Esophagus squamous epithelium (tissue), 5 donors: ENCODE measurements around the gene HPN. TPM values are rescaled to one million over a fixed set of nuclear protein-coding genes. Genes with fewer than 3 reads are reported as not detected.
"Not testable (repeated sequence)": the region's sequence is repeated elsewhere in the genome, so short reads cannot be mapped to it uniquely, and the experiment has no call there.

Experiments used
- DNase-seq: peaks from one replicate; lab custom pipeline; 2025; lab: John Stamatoyannopoulos, UW
- H3K27ac ChIP-seq, 4 donors: fragments of 200-600 bp; sonication (generic); one replicate each; pipeline ENCODE4 v1.5.1; 2016 to 2019; ENCODE audit warnings: mild to moderate bottlenecking in 1 of 4
- H3K27me3 ChIP-seq, 4 donors: fragments of 200-600 bp; sonication (generic); 1 replicate in 3 of 4; 2 replicates in 1 of 4; pipeline versions ENCODE4 v1.5.1 to v1.6.0; 2017 to 2021; ENCODE audit warnings: antibody characterized with exemption in 1 of 4
- H3K36me3 ChIP-seq, 3 donors: fragments of 200-600 bp; sonication (generic); one replicate each; pipeline ENCODE4 v1.5.1; 2016 to 2019
- H3K4me1 ChIP-seq, 3 donors: fragments of 200-600 bp; sonication (generic); one replicate each; pipeline ENCODE4 v1.5.1; 2017 to 2019
- H3K4me3 ChIP-seq, 4 donors: fragments of 200-600 bp; sonication (generic); 1 replicate in 3 of 4; 2 replicates in 1 of 4; pipeline ENCODE4 v1.5.1; 2016 to 2019; ENCODE audit warnings: mild to moderate bottlenecking in 2 of 4, moderate library complexity in 1 of 4
- H3K9me3 ChIP-seq, 3 donors: fragments of 200-600 bp; sonication (generic); one replicate each; pipeline ENCODE4 v1.5.1; 2016 to 2019
- POLR2A ChIP-seq, 4 donors: fragments of 450-650 bp; IDR thresholded peaks; one replicate each; pipeline ENCODE4 v1.6.1; 2017; ENCODE audit warnings: antibody characterized with exemption in 4 of 4, mild to moderate bottlenecking in 4 of 4, moderate library complexity in 3 of 4
- WGBS, 2 donors: methylation state at CpG; one replicate each; pipeline ENCODE4 v1.1.5; 2018; 5-methylcytosine and 5-hydroxymethylcytosine counted together
- intact Hi-C: fragments of 100-400 bp; cut with DNase I; formaldehyde crosslinking; loops from one replicate; pipeline ENCODE4 v1.15.0; 2022
- total RNA-seq, 4 donors: library from RNA; depleted of rRNA; stranded (reverse); fragments of >200 nt; gene quantifications; one replicate each; pipeline ENCODE4 v1.1.0, GENCODE V29; 2016
- TF ChIP-seq, protein P1 (sequence below), 6 experiments: fragments of 450-650 bp in 4 of 6; fragments of 200-600 bp in 2 of 6; sonication (generic) in 2 of 6; IDR thresholded peaks; one replicate each; pipeline ENCODE4 v1.5.1; 2016 to 2019; ENCODE audit warnings: antibody characterized with exemption in 6 of 6, mild to moderate bottlenecking in 4 of 6, moderate library complexity in 4 of 6
- donor health status: DM: yes; HTN: yes; CAD: no.

HPN gene
- under 1 TPM in 2 of 4 donors, not detected in 2; 0.19 to 0.47 TPM for total RNA-seq

DNA sequence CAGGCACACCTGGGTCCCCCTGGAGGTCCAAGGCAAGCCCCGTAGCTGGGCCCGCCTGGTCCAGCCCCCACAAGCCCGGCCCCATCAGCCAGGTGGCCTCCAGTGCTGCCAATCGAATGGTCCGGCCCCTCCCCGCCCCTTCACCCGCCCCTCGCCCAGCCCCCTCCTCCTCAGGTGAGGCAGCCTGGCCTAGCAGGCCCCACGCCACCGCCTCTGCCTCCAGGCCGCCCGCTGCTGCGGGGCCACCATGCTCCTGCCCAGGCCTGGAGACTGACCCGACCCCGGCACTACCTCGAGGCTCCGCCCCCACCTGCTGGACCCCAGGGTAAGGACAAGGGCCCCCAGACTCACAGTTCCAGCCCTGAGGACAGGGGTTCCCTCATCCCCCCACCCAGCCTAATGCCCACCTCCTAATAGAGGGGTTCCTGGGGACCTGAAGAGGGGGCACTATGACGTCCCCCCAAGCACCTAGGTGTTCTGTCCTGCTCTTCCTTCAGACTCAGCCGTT is at the start of gene HPN:
Gene HPN, plus strand, starts transcription at position 174 of the 508 bp plus-strand sequence. CDS start 786 bp downstream, outside the sequence.
- intact Hi-C loops: no loop called here
- Histone ChIP-seq H3K4me1 (peaks cover 25 to 49% (median 28%) of the 10 kb centered on the region in 3 donors), H3K4me3 (peak within 1 kb of the TSS in 3 of 4 donors; percentile 7 to 52 (median 27)), H3K27ac (peak within 1 kb of the TSS in 3 of 4 donors; percentile 56 to 88 (median 70)), H3K9me3 (no peaks in the 10 kb centered on the region), H3K36me3 (no peaks in the 10 kb centered on the region), H3K27me3 (peaks cover 0 to 52% (median 0%) of the 10 kb centered on the region in 4 donors)
- WGBS, 2 donors: 36 to 58% methylated on average over 2 to 14 of the region's 19 CpGs
- TF ChIP-seq, protein P1, sequence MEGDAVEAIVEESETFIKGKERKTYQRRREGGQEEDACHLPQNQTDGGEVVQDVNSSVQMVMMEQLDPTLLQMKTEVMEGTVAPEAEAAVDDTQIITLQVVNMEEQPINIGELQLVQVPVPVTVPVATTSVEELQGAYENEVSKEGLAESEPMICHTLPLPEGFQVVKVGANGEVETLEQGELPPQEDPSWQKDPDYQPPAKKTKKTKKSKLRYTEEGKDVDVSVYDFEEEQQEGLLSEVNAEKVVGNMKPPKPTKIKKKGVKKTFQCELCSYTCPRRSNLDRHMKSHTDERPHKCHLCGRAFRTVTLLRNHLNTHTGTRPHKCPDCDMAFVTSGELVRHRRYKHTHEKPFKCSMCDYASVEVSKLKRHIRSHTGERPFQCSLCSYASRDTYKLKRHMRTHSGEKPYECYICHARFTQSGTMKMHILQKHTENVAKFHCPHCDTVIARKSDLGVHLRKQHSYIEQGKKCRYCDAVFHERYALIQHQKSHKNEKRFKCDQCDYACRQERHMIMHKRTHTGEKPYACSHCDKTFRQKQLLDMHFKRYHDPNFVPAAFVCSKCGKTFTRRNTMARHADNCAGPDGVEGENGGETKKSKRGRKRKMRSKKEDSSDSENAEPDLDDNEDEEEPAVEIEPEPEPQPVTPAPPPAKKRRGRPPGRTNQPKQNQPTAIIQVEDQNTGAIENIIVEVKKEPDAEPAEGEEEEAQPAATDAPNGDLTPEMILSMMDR (IDR thresholded peaks at IDR 0.05): no peak
- TF ChIP-seq POLR2A (IDR thresholded peaks at IDR 0.05): no peak
- DNase-seq: no peak

DNA sequence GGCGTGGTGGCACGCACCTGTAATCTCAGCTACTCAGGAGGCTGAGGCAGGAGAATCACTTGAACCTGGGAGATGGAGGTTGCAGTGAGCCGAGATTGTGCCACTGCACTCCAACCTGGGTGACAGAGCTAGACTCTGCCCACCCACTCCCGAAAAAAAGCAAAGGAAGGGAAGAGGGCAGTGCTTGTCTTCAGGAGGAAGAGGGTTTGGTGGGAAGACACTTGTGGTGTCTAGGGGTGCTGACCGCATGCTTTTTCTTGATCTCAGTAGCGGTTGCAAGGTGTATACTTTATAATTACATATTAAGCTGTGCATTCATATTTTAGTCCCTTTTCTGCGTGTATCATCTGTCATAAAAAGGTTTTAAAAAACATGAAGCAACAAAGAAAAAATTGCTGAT is 48.9 kb upstream of the HPN start:
- peaks cover 0 to 34% (median 0%) of the 10 kb centered on the region in 3 donors for H3K4me1 ChIP-seq
- intact Hi-C loops, H3K27me3 ChIP-seq, H3K27ac ChIP-seq, DNase-seq, H3K9me3 ChIP-seq, H3K4me3 ChIP-seq, H3K36me3 ChIP-seq: not testable (repeated sequence)
- WGBS, 2 donors: 81 to 84% methylated on average over 7 of the region's 7 CpGs

DNA sequence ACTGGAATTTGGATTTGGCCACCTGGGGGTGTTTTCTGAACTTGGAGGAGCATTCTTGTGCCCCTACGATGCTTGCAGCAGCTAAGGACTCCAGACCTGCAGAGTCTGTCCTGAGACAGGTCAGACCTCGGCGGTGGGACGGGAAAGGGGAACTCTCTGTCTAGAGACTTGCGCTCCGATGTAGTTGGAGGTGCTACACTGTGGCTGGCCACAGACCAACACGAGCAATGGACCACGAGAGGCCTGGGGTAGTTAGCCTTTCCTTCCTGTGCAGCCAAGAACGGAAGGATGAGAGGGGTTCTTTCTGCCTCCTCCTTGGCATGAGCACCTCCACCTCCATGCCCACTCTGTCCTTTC is 47.3 kb upstream of the HPN start:
- DNase-seq: no peak
- intact Hi-C loops: no loop called here
- Histone ChIP-seq H3K9me3 (no peaks in the 10 kb centered on the region), H3K27ac (peak overlapping the region in 2 of 4 donors; percentile 49 to 79), H3K4me1 (peaks cover 0 to 48% (median 11%) of the 10 kb centered on the region in 3 donors), H3K4me3 (no peak overlapping the region), H3K36me3 (no peaks in the 10 kb centered on the region), H3K27me3 (no peaks in the 10 kb centered on the region)
- WGBS, 2 donors: 58 to 63% methylated on average over 2 to 7 of the region's 9 CpGs
- TF ChIP-seq POLR2A (IDR thresholded peaks at IDR 0.05): no peak
- TF ChIP-seq, protein P1 (IDR thresholded peaks at IDR 0.05): no peak

DNA sequence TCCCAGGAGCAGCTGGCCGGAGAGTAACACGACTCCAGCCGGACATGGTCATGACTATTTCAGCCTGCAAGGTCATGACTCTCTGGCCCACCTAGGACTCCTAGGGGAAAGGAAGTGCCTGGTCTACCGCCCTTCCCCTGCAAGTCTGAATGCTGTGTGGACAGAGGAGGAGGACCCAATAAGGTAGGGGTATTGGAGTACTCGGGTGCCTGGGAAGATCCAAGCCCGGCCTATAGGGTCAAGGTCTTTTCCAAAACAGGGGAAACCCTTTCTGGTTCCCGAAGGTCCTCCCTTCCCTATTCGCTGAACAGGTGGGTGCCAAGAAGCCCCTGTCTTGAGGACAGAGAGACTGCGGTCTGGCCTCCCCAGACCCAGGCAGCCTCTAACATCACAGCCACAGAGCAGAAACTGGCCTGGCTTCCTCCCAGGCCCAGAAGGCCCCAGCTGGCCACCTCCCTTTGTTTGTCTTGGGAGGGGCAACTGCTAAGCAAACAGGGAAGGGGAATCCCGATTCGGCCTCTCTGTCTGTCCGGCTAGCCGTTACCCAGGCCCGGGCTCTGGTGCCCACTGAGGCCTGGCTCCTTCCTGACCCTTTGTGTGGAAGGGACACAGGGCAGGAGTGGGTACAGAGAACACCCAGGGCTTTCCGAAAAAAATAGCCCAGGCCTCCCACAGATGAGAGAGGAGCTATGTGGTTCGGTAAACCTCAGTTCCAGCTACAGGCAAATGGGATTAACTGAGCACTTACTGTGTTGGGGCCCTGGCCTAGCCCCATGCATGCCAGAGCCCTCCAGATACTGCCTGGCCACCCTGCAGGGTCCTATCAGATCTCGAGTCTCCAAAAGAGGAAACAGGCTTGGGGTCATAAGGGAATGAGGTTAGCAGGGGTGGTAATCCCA is 46.6 kb upstream of the HPN start:
- Histone ChIP-seq H3K27ac (peak overlapping the region; percentile 36 to 79 (median 56)), H3K4me3 (no peak overlapping the region), H3K9me3 (no peaks in the 10 kb centered on the region), H3K27me3 (no peaks in the 10 kb centered on the region), H3K4me1 (peaks cover 0 to 54% (median 15%) of the 10 kb centered on the region in 3 donors), H3K36me3 (no peaks in the 10 kb centered on the region)
- 70 to 86% methylated on average over 4 to 8 of the region's 17 CpGs for WGBS, 2 donors
- no peak for DNase-seq
- TF ChIP-seq, protein P1 (IDR thresholded peaks at IDR 0.05): no peak
- intact Hi-C loops: no loop called here

DNA sequence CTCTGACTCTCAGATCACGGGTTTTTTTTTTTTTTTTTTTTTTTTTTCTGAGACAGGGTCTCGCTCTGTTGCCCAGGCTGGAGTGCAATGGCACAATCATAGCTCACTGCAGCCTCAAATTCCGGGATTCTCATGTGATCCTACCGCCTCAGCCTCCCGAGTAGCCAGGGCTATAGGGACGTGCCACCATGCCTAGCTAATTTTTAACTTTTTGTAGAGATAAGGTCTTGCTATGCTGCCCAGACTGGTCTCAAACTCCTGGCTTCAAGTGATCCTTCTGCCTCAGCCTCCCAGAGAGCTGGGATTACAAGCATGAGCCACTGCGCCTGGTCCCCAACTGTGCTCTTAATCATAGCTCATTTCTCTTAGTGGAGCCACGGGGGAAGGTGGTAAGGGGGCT is 46.0 kb upstream of the HPN start:
- Histone ChIP-seq H3K36me3 (no peaks in the 10 kb centered on the region), H3K9me3 (no peaks in the 10 kb centered on the region), H3K27ac (peak overlapping the region in 2 of 4 donors; percentile 62 to 71), H3K27me3 (peaks cover 0 to 5% (median 0%) of the 10 kb centered on the region in 4 donors), H3K4me1 (peaks cover 1 to 58% (median 15%) of the 10 kb centered on the region in 3 donors), H3K4me3 (no peak overlapping the region)
- intact Hi-C loops: no loop called here
- 84 to 95% methylated on average over 6 to 8 of the region's 8 CpGs for WGBS, 2 donors
- DNase-seq: no peak
- TF ChIP-seq, protein P1 (IDR thresholded peaks at IDR 0.05): no peak
- no peak for TF ChIP-seq POLR2A (IDR thresholded peaks at IDR 0.05)
